H9 (cell line): Measurements from ENCODE around the gene KANSL1. TPM values are rescaled to one million over a fixed set of nuclear protein-coding genes. Genes with fewer than 3 reads are reported as not detected.

Source experiments
- DNase-seq: peaks from one replicate; pipeline ENCODE4 v3.0.0-alpha.2; 2017
- H2AFZ ChIP-seq: one replicate; pipeline ENCODE4 v1.6.1; 2013; ENCODE audit warnings: mild to moderate bottlenecking, low read length, control low read depth, moderate library complexity
- H2AK5ac ChIP-seq: 2 replicates; pipeline ENCODE4 v1.6.1; 2013; ENCODE audit warnings: low read length, control low read depth, mixed read lengths; ENCODE audit not compliant: insufficient read length
- H2BK120ac ChIP-seq: one replicate; pipeline ENCODE4 v1.6.1; 2013; ENCODE audit warnings: low read depth, mild to moderate bottlenecking, low read length, control low read depth, inconsistent platforms; ENCODE audit not compliant: poor library complexity, severe bottlenecking
- H2BK12ac ChIP-seq: 2 replicates; pipeline ENCODE4 v1.6.1; 2013; ENCODE audit warnings: low read length, control low read depth, mixed read lengths, low read depth; ENCODE audit not compliant: insufficient read length
- H2BK15ac ChIP-seq: 2 replicates; pipeline ENCODE4 v1.6.1; 2013; ENCODE audit warnings: low read depth, low read length, control low read depth
- H2BK20ac ChIP-seq: one replicate; pipeline ENCODE4 v1.6.1; 2013; ENCODE audit warnings: low read depth, mild to moderate bottlenecking, low read length, control low read depth, inconsistent platforms; ENCODE audit not compliant: poor library complexity, severe bottlenecking
- H2BK5ac ChIP-seq: 2 replicates; pipeline ENCODE4 v1.6.1; 2013; ENCODE audit warnings: low read length, control low read depth, mixed read lengths; ENCODE audit not compliant: insufficient read length
- H3K14ac ChIP-seq: 2 replicates; pipeline ENCODE4 v1.6.1; 2013; ENCODE audit warnings: low read length, control low read depth; ENCODE audit not compliant: insufficient read depth
- H3K18ac ChIP-seq: 2 replicates; pipeline ENCODE4 v1.6.1; 2013; ENCODE audit warnings: low read depth, mild to moderate bottlenecking, mixed read lengths, low read length, control low read depth; ENCODE audit not compliant: insufficient read length
- H3K23ac ChIP-seq: 2 replicates; pipeline ENCODE4 v1.6.1; 2013; ENCODE audit warnings: low read length, control low read depth, mixed read lengths, low read depth; ENCODE audit not compliant: insufficient read length
- H3K23me2 ChIP-seq: 2 replicates; pipeline ENCODE4 v1.6.1; 2013; ENCODE audit warnings: low read depth, mild to moderate bottlenecking, mixed read lengths, low read length, control low read depth; ENCODE audit not compliant: insufficient read length, poor library complexity, severe bottlenecking
- H3K27ac ChIP-seq: 2 replicates; pipeline ENCODE4 v1.5.1; 2013; ENCODE audit warnings: low read length, control low read depth, mixed read lengths, low read depth; ENCODE audit not compliant: insufficient read length
- H3K27me3 ChIP-seq: 2 replicates; pipeline ENCODE4 v1.6.1; 2013; ENCODE audit warnings: low read length, control low read depth, inconsistent platforms; ENCODE audit not compliant: insufficient read depth
- H3K4ac ChIP-seq: 2 replicates; pipeline ENCODE4 v1.6.1; 2013; ENCODE audit warnings: low read depth, mild to moderate bottlenecking, control low read depth, inconsistent platforms, low read length, moderate library complexity
- H3K4me1 ChIP-seq: 2 replicates; pipeline ENCODE4 v1.6.1; 2013; ENCODE audit warnings: low read length, control low read depth, inconsistent platforms; ENCODE audit not compliant: insufficient read depth
- H3K4me2 ChIP-seq: 2 replicates; pipeline ENCODE4 v1.6.1; 2013; ENCODE audit warnings: low read length, control low read depth, mixed read lengths; ENCODE audit not compliant: insufficient read length, insufficient read depth
- H3K56ac ChIP-seq: 2 replicates; pipeline ENCODE4 v1.6.1; 2013; ENCODE audit warnings: low read depth, mild to moderate bottlenecking, mixed read lengths, low read length, control low read depth; ENCODE audit not compliant: insufficient read length
- H3K79me1 ChIP-seq: 2 replicates; pipeline ENCODE4 v1.6.1; 2013; ENCODE audit warnings: low read depth, mild to moderate bottlenecking, moderate library complexity, low read length, control low read depth, inconsistent platforms; ENCODE audit not compliant: insufficient read depth, poor library complexity, severe bottlenecking
- H3K79me2 ChIP-seq: 2 replicates; pipeline ENCODE4 v1.6.1; 2013; ENCODE audit warnings: low read length, control low read depth, inconsistent platforms; ENCODE audit not compliant: insufficient read depth
- H3K9ac ChIP-seq: 2 replicates; pipeline ENCODE4 v1.6.1; 2013; ENCODE audit warnings: low read length, control low read depth, mixed read lengths; ENCODE audit not compliant: insufficient read length; ENCODE audit errors: extremely low read depth
- H3K9me3 ChIP-seq: one replicate; pipeline ENCODE4 v1.6.1; 2013; ENCODE audit warnings: low read depth, low read length, inconsistent platforms; ENCODE audit not compliant: control insufficient read depth
- H3T11ph ChIP-seq: one replicate; pipeline ENCODE4 v1.6.1; 2013; ENCODE audit warnings: mild to moderate bottlenecking, low read length, control low read depth, inconsistent platforms
- H4K20me1 ChIP-seq: one replicate; pipeline ENCODE4 v1.6.1; 2013; ENCODE audit not compliant: control insufficient read depth, insufficient read length, insufficient read depth
- H4K5ac ChIP-seq: 2 replicates; pipeline ENCODE4 v1.6.1; 2013; ENCODE audit warnings: low read depth, mild to moderate bottlenecking, mixed read lengths, low read length, control low read depth; ENCODE audit not compliant: insufficient read length
- H4K8ac ChIP-seq: replicated peaks from 2 replicates; pipeline ENCODE4 v1.6.1; 2013; ENCODE audit warnings: low read length, control low read depth, mixed read lengths, low read depth; ENCODE audit not compliant: insufficient read length
- H4K91ac ChIP-seq: 2 replicates; pipeline ENCODE4 v1.6.1; 2013; ENCODE audit warnings: low read depth, mild to moderate bottlenecking, moderate library complexity, mixed read lengths, low read length, control low read depth; ENCODE audit not compliant: insufficient read length
- H3K27ac Mint-ChIP-seq, 3 experiments: 2 replicates in 2 of 3; 3 replicates in 1 of 3; pipeline ENCODE4 v1.8.0; 2020 to 2021; ENCODE audit warnings: mixed read lengths in 3 of 3, mild to moderate bottlenecking in 1 of 3, moderate library complexity in 1 of 3
- H3K27me3 Mint-ChIP-seq: 2 replicates; pipeline ENCODE4 v1.8.0; 2021; ENCODE audit warnings: low read depth, mild to moderate bottlenecking, moderate library complexity, mixed read lengths
- H3K36me3 Mint-ChIP-seq, 3 experiments: 2 replicates in 2 of 3; 3 replicates in 1 of 3; pipeline ENCODE4 v1.8.0; 2020 to 2021; ENCODE audit warnings: low read depth in 3 of 3, mixed read lengths in 3 of 3; ENCODE audit not compliant: insufficient read depth in 1 of 3
- H3K4me1 Mint-ChIP-seq, 2 experiments: 2 replicates each; pipeline ENCODE4 v1.8.0; 2020; ENCODE audit warnings: mixed read lengths in 2 of 2
- H3K4me3 Mint-ChIP-seq, 2 experiments: 2 replicates in 1 of 2; 3 replicates in 1 of 2; pipeline ENCODE4 v1.8.0; 2020 to 2021; ENCODE audit warnings: mild to moderate bottlenecking in 2 of 2, mixed read lengths in 2 of 2, moderate library complexity in 1 of 2
- H3K9me3 Mint-ChIP-seq, 2 experiments: 2 replicates in 1 of 2; 3 replicates in 1 of 2; pipeline ENCODE4 v1.8.0; 2020; ENCODE audit warnings: mild to moderate bottlenecking in 2 of 2, mixed read lengths in 2 of 2, moderate library complexity in 1 of 2
- CTCF ChIP-seq: fragments of 200-600 bp; sonication (generic); conservative IDR thresholded peaks from 3 replicates; pipeline ENCODE4 v1.8.0; 2021; ENCODE audit warnings: antibody characterized with exemption, mild to moderate bottlenecking
- WGBS: extraction: QIAGEN DNeasy Blood & Tissue Kit; methylation state at CpG from one replicate; pipeline ENCODE4 v1.1.7; 2013; ENCODE audit warnings: missing lambda C conversion rate, low lambda C conversion rate, mixed read lengths; ENCODE audit not compliant: insufficient read length; ENCODE audit errors: extremely low coverage; 5-methylcytosine and 5-hydroxymethylcytosine counted together
- total RNA-seq: library from RNA; stranded (reverse); gene quantifications from 2 replicates; pipeline ENCODE4 v1.2.1, GENCODE V29; 2021

KANSL1 gene
- total RNA-seq, 1 experiment from 2014 or later = 114 TPM

- WGBS = no CpG with 5 or more reads among the region's 8 CpGs
- Histone ChIP-seq H3K79me2 (no peaks in the 10 kb centered on the region), H3K79me1 (no peaks in the 10 kb centered on the region)
Observed at GRCh38 chr17:45994987-45995386, 198.2 kb downstream of the KANSL1 start.

More at GRCh38 chr17:45994987-45995386, 198.2 kb downstream of the KANSL1 start:
- Histone ChIP-seq H3K56ac (no peak overlapping the region), H2BK5ac (no peak overlapping the region), H3K9me3 (no peaks in the 10 kb centered on the region), H3K23ac (no peak overlapping the region), H2AK5ac (no peak overlapping the region), H3K23me2 (no peaks in the 10 kb centered on the region), H3K4me1 (no peaks in the 10 kb centered on the region), H2AFZ (no peak overlapping the region), H3K18ac (no peak overlapping the region), H3K9ac (no peak overlapping the region), H2BK20ac (no peak overlapping the region), H3K27ac (no peak overlapping the region), H3K27me3 (no peaks in the 10 kb centered on the region), H3K4me2 (no peak overlapping the region), H3K4ac (no peak overlapping the region), H4K20me1 (no peaks in the 10 kb centered on the region), H3K14ac (no peak overlapping the region; the same call in 1 of the 2 replicates), H2BK15ac (no peak overlapping the region), H2BK12ac (no peak overlapping the region), H2BK120ac (no peak overlapping the region), H4K5ac (no peak overlapping the region), H3T11ph (no peak overlapping the region), H4K8ac (no peak overlapping the region), H4K91ac (no peak overlapping the region)
- H3K4me3 Mint-ChIP-seq = no peak overlapping the region
- H3K9me3 Mint-ChIP-seq = peaks cover 1 to 2% of the 10 kb centered on the region in 2 experiments; a peak in 3 of 5 replicates
- peaks cover 9 to 13% of the 10 kb centered on the region in 2 experiments for H3K4me1 Mint-ChIP-seq
- H3K36me3 Mint-ChIP-seq = no peaks in the 10 kb centered on the region
- no peak overlapping the region for H3K27ac Mint-ChIP-seq
- no peaks in the 10 kb centered on the region; the same call in 1 of the 2 replicates for H3K27me3 Mint-ChIP-seq
- DNase-seq = no peak
- no peak for TF ChIP-seq CTCF
